K562 (cell line): ENCODE data around the gene MEX3C. TPM values are rescaled to one million over a fixed set of nuclear protein-coding genes. Genes with fewer than 3 reads are reported as not detected.

ENCODE experiments used
- ATF1 ChIP-seq, 2 experiments: fragments of 450-650 bp in 1 of 2; IDR thresholded peaks; 2 replicates each; pipeline ENCODE4 v1.6.1; 2016; ENCODE audit warnings: missing compliant biosample characterization in 1 of 2, missing genetic modification characterization in 1 of 2
- CEBPG ChIP-seq, 3 experiments: fragments of 200-800 bp in 1 of 3; sonication (Bioruptor generic) in 1 of 3; sonication (generic) in 1 of 3; formaldehyde crosslinking in 1 of 3; IDR thresholded peaks in 2 of 3; conservative IDR thresholded peaks in 1 of 3; 2 replicates each; pipeline versions ENCODE4 v1.6.1 to v1.8.0; 2016 to 2022; ENCODE audit warnings: missing compliant biosample characterization in 2 of 3, missing genetic modification characterization in 2 of 3, mild to moderate bottlenecking in 1 of 3, missing genetic modification reagents in 1 of 3
- CHCHD3 ChIP-seq: fragments of 250-450 bp; sonication (Bioruptor Pico); IDR thresholded peaks from 2 replicates; pipeline ENCODE4 v2.1.2; 2022; ENCODE audit warnings: mild to moderate bottlenecking
- ELF1 ChIP-seq: fragments of 200-800 bp; sonication (Bioruptor generic); IDR thresholded peaks from 2 replicates; pipeline ENCODE4 v1.6.1; 2016; ENCODE audit warnings: missing genetic modification characterization, missing compliant biosample characterization
- EP400 ChIP-seq: fragments of 450-650 bp; IDR thresholded peaks from 2 replicates; pipeline ENCODE4 v1.6.1; 2017; ENCODE audit warnings: antibody characterized with exemption, mild to moderate bottlenecking, moderate library complexity
- ESRRA ChIP-seq: fragments of 450-650 bp; IDR thresholded peaks from 2 replicates; pipeline ENCODE4 v1.6.1; 2014; ENCODE audit warnings: low read depth, mild to moderate bottlenecking, moderate library complexity, borderline replicate concordance
- ETV1 ChIP-seq: fragments of 450-650 bp; conservative IDR thresholded peaks from 2 replicates; pipeline ENCODE4 v1.6.1; 2016; ENCODE audit warnings: missing genetic modification characterization, control low read depth, low read depth, missing compliant biosample characterization
- ETV6 ChIP-seq, 3 experiments: fragments of 150-350 bp in 1 of 3; sonication (generic) in 1 of 3; formaldehyde crosslinking in 1 of 3; IDR thresholded peaks; 2 replicates each; pipeline versions ENCODE4 v1.6.1 to v1.8.0; 2014 to 2022; ENCODE audit warnings: borderline replicate concordance in 2 of 3, low read depth in 2 of 3, antibody characterized with exemption in 1 of 3, low read length in 1 of 3, mild to moderate bottlenecking in 1 of 3, missing genetic modification reagents in 1 of 3
- HNRNPH1 ChIP-seq: fragments of 200-400 bp; formaldehyde crosslinking; optimal IDR thresholded peaks from 2 replicates; pipeline ENCODE3; 2017; ENCODE audit warnings: low read depth, mild to moderate bottlenecking, low read length, moderate library complexity
- LEF1 ChIP-seq: fragments of 450-650 bp; IDR thresholded peaks from 2 replicates; pipeline ENCODE4 v1.6.1; 2016; ENCODE audit warnings: mild to moderate bottlenecking
- MEF2D ChIP-seq: conservative IDR thresholded peaks from 2 replicates; pipeline ENCODE4 v1.6.1; 2016; ENCODE audit warnings: low read depth, missing genetic modification characterization, missing compliant biosample characterization
- PCBP1 ChIP-seq: fragments of 200-400 bp; formaldehyde crosslinking; IDR thresholded peaks from 2 replicates; pipeline ENCODE4 v1.6.1; 2018; ENCODE audit warnings: mild to moderate bottlenecking, low read depth, low read length; ENCODE audit not compliant: poor library complexity, severe bottlenecking
- PRMT5 ChIP-seq: sonication (generic); formaldehyde crosslinking; IDR thresholded peaks from 2 replicates; pipeline ENCODE4 v1.5.0; 2020; ENCODE audit warnings: missing genetic modification reagents
- SMARCA4 ChIP-seq: fragments of 450-650 bp; IDR thresholded peaks from 2 replicates; pipeline ENCODE4 v1.6.1; 2016
- SPI1 ChIP-seq: IDR thresholded peaks from 2 replicates; pipeline ENCODE4 v1.6.1; 2011; ENCODE audit warnings: low read depth, low read length, control low read depth, borderline replicate concordance
- YBX1 ChIP-seq: fragments of 450-650 bp; IDR thresholded peaks from 2 replicates; pipeline ENCODE4 v1.7.1; 2016; ENCODE audit warnings: mild to moderate bottlenecking
- ZNF263 ChIP-seq: sonication (generic); formaldehyde crosslinking; IDR thresholded peaks from 2 replicates; pipeline ENCODE4 v1.8.0; 2022; ENCODE audit warnings: mild to moderate bottlenecking, missing genetic modification reagents, borderline replicate concordance
- ZSCAN32 ChIP-seq: fragments of 450-650 bp; formaldehyde crosslinking; IDR thresholded peaks from 2 replicates; pipeline ENCODE4 v1.4.0; 2020; ENCODE audit warnings: mild to moderate bottlenecking, moderate library complexity
- polyA plus RNA-seq, 8 experiments: library from polyadenylated mRNA; depleted of rRNA in 4 of 8; stranded (reverse) in 5 of 8; unstranded in 3 of 8; fragments of >200 nt; fragmentation: Nextera tagmentation in 2 of 8; fragmentation: Illumina TruSeq in 1 of 8; extraction: Ambion mirVana in 2 of 8; extraction: Trizol in 1 of 8; gene quantifications; 2 replicates each; pipeline versions ENCODE4 v1.2.1 to v1.2.3, GENCODE V29; 2011 to 2014; ENCODE audit warnings: inconsistent platforms in 1 of 8, missing spikeins in 1 of 8
- total RNA-seq, 7 experiments: library from RNA; depleted of rRNA in 6 of 7; stranded (reverse); fragments of >200 nt in 6 of 7; fragmentation: Illumina TruSeq in 2 of 7; extraction: Trizol in 2 of 7; gene quantifications; 2 replicates each; pipeline versions ENCODE4 v1.2.1 to v1.2.3, GENCODE V29; 2011 to 2021; ENCODE audit warnings: low replicate concordance in 1 of 7
- TF ChIP-seq, protein P1 (sequence below): sonication (generic); IDR thresholded peaks from 2 replicates; pipeline ENCODE4 v1.6.1; 2016

MEX3C gene
- total and polyA plus RNA-seq, 9 of the 15 experiments (the other 6 are each of a cell fraction or from before 2014, with no cell fraction given) = 2.4 to 14.2 (median 10.6) TPM

DNA sequence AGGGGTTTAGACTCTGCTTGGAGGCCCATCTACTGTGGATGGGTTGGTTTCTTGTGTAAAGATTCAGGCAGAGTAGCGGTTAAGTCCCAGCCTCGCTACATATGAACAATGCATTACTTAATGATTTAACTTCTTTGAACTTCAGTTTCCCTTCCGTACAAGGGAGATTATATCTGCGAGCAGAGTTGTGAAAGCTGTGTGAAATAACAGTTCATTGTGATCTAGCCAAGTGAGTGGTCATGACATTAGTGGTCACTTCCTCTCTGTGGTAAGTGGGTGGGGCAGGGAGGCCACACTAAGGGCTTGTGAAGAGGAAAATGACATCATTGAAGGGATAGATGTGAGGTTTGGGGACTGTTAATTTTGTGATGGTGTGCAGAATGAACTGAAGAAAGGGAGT, 14.1 kb upstream of the MEX3C start (continued):
- TF ChIP-seq, protein P1, sequence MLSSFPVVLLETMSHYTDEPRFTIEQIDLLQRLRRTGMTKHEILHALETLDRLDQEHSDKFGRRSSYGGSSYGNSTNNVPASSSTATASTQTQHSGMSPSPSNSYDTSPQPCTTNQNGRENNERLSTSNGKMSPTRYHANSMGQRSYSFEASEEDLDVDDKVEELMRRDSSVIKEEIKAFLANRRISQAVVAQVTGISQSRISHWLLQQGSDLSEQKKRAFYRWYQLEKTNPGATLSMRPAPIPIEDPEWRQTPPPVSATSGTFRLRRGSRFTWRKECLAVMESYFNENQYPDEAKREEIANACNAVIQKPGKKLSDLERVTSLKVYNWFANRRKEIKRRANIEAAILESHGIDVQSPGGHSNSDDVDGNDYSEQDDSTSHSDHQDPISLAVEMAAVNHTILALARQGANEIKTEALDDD = peak; percentile 47; the same call in 1 of the 2 replicates
- 0 out of 2 replicates have a peak, but pooled peaks have one; percentile 16 for TF ChIP-seq EP400
- peak in 1 of 2 experiments; percentile 45; a peak in 1 of 4 replicates for TF ChIP-seq ETV6 (IDR thresholded peaks at IDR 0.05; ENCODE audit: borderline replicate concordance in 1 of 2, low read depth in 2 of 2, low read length in 1 of 2)
- no peak for TF ChIP-seq ETV6 (CRISPR knock-in tag; IDR thresholded peaks at IDR 0.05; ENCODE audit: borderline replicate concordance)
- TF ChIP-seq HNRNPH1 = no peak
- peak; percentile 96 for TF ChIP-seq SPI1
- TF ChIP-seq PCBP1 = no peak
- no peak for TF ChIP-seq CHCHD3 (CRISPR knock-in tag)
- TF ChIP-seq ETV1 = peak; percentile 92
- 0 out of 2 replicates have a peak, but pooled peaks have one; percentile 46 for TF ChIP-seq MEF2D (tag)
- TF ChIP-seq ESRRA = peak; percentile 71; the same call in 1 of the 2 replicates
- no peak for TF ChIP-seq ZSCAN32 (CRISPR knock-in tag)
- peak; percentile 70; the same call in 1 of the 2 replicates for TF ChIP-seq LEF1
- TF ChIP-seq SMARCA4 = peak; percentile 53; the same call in 1 of the 2 replicates
- no peak for TF ChIP-seq ZNF263 (CRISPR knock-in tag)
- 0 out of 2 replicates have a peak, but pooled peaks have one; percentile 23 for TF ChIP-seq ELF1 (tag)
- no peak for TF ChIP-seq YBX1
- no peak for TF ChIP-seq PRMT5 (CRISPR knock-in tag)
- peak; percentile 82 for TF ChIP-seq CEBPG (CRISPR knock-in tag; IDR thresholded peaks at IDR 0.05)
- peak; percentile 85 to 88; a peak in 3 of 4 replicates for TF ChIP-seq CEBPG (tag; conservative IDR thresholded peaks at IDR 0.05 in 1 of 2, IDR thresholded peaks at IDR 0.05 in 1 of 2)
- TF ChIP-seq ATF1 (CRISPR knock-in tag; IDR thresholded peaks at IDR 0.05) = no peak
- TF ChIP-seq ATF1 (tag; IDR thresholded peaks at IDR 0.05) = peak; percentile 69
